WTC11 (cell line): ENCODE data around the gene ZBTB20.

Source experiments
- CTCF ChIP-seq: fragments of 200-600 bp; IDR thresholded peaks from 2 replicates; pipeline ENCODE4 v1.8.0; 2022; ENCODE audit warnings: antibody characterized with exemption
- E2F5 ChIP-seq: sonication (generic); formaldehyde crosslinking; IDR thresholded peaks from 2 replicates; pipeline ENCODE4 v1.8.1; 2022; ENCODE audit warnings: mild to moderate bottlenecking, moderate library complexity, missing genetic modification reagents
- FOXK1 ChIP-seq: sonication (generic); formaldehyde crosslinking; IDR thresholded peaks from 2 replicates; pipeline ENCODE4 v1.8.0; 2022; ENCODE audit warnings: mild to moderate bottlenecking, moderate library complexity, missing genetic modification reagents
- RELA ChIP-seq: sonication (generic); formaldehyde crosslinking; IDR thresholded peaks from 2 replicates; pipeline ENCODE4 v1.8.1; 2022; ENCODE audit warnings: missing genetic modification reagents, mild to moderate bottlenecking, borderline replicate concordance
- ZNF219 ChIP-seq: sonication (generic); formaldehyde crosslinking; IDR thresholded peaks from 2 replicates; pipeline ENCODE4 v1.8.0; 2023; ENCODE audit warnings: missing genetic modification reagents, mild to moderate bottlenecking, borderline replicate concordance

GRCh38 chr3:114838025-114838424 is 309.1 kb downstream of the ZBTB20 start:
- TF ChIP-seq FOXK1 (CRISPR knock-in tag) = no peak
- TF ChIP-seq CTCF = no peak
- no peak for TF ChIP-seq RELA
- no peak for TF ChIP-seq E2F5 (CRISPR knock-in tag)
- TF ChIP-seq ZNF219 (CRISPR knock-in tag) = no peak
